ENCODE results near the gene TDRD9. TPM values are rescaled to one million over a fixed set of nuclear protein-coding genes. Genes with fewer than 3 reads are reported as not detected.

TDRD9 gene
- total RNA-seq, 1 experiment from 2014 or later: not detected

- Histone ChIP-seq H3K36me3 (ENCODE audit: control insufficient read depth, insufficient read depth, low read length) (no peaks in the 10 kb centered on the region), H3K4me3 (ENCODE audit: low read depth in 2 of 2, low read length in 2 of 2) (no peak overlapping the region), H3K9me3 (ENCODE audit: control insufficient read depth, insufficient read depth, low read depth, low read length) (no peaks in the 10 kb centered on the region), H3K27ac (ENCODE audit: low read length) (no peak overlapping the region), H3K4me1 (ENCODE audit: control insufficient read depth, insufficient read depth, low read length) (no peaks in the 10 kb centered on the region), H3K27me3 (ENCODE audit: control insufficient read depth, insufficient read depth, low read length) (no peaks in the 10 kb centered on the region; the same call in 1 of the 2 replicates)
- DNase-seq (ENCODE audit: low read depth, low spot score): no peak
- BruUV-seq (replicated peaks): no TSS peak
- ATAC-seq: no peak
- in situ Hi-C loops (cut with HindIII; ENCODE audit: low pct_unique_long_range_greater_than_20kb, low sequenced_read_pairs): no loop called here
- intact Hi-C loops (cut with micrococcal nuclease; ENCODE audit: unreplicated experiment): no loop called here
- TF ChIP-seq SIN3A (IDR thresholded peaks at IDR 0.05; ENCODE audit: borderline replicate concordance, insufficient read depth, low read depth, low read length) (no peak), POLR2AphosphoS5 (IDR thresholded peaks at IDR 0.05; ENCODE audit: low read depth, low read length) (no peak), CTCF (IDR thresholded peaks at IDR 0.05) (no peak)
- TF ChIP-seq, protein P1, sequence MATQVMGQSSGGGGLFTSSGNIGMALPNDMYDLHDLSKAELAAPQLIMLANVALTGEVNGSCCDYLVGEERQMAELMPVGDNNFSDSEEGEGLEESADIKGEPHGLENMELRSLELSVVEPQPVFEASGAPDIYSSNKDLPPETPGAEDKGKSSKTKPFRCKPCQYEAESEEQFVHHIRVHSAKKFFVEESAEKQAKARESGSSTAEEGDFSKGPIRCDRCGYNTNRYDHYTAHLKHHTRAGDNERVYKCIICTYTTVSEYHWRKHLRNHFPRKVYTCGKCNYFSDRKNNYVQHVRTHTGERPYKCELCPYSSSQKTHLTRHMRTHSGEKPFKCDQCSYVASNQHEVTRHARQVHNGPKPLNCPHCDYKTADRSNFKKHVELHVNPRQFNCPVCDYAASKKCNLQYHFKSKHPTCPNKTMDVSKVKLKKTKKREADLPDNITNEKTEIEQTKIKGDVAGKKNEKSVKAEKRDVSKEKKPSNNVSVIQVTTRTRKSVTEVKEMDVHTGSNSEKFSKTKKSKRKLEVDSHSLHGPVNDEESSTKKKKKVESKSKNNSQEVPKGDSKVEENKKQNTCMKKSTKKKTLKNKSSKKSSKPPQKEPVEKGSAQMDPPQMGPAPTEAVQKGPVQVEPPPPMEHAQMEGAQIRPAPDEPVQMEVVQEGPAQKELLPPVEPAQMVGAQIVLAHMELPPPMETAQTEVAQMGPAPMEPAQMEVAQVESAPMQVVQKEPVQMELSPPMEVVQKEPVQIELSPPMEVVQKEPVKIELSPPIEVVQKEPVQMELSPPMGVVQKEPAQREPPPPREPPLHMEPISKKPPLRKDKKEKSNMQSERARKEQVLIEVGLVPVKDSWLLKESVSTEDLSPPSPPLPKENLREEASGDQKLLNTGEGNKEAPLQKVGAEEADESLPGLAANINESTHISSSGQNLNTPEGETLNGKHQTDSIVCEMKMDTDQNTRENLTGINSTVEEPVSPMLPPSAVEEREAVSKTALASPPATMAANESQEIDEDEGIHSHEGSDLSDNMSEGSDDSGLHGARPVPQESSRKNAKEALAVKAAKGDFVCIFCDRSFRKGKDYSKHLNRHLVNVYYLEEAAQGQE (IDR thresholded peaks at IDR 0.05; ENCODE audit: insufficient read depth in 1 of 2, low read depth in 2 of 2, low read length in 1 of 2): no peak
- POLR2A ChIA-PET: no interaction called here
- CTCF ChIA-PET: no interaction called here
Measured at GRCh38 chr14:104014764-104015163, 86.5 kb downstream of the TDRD9 start.

DNA sequence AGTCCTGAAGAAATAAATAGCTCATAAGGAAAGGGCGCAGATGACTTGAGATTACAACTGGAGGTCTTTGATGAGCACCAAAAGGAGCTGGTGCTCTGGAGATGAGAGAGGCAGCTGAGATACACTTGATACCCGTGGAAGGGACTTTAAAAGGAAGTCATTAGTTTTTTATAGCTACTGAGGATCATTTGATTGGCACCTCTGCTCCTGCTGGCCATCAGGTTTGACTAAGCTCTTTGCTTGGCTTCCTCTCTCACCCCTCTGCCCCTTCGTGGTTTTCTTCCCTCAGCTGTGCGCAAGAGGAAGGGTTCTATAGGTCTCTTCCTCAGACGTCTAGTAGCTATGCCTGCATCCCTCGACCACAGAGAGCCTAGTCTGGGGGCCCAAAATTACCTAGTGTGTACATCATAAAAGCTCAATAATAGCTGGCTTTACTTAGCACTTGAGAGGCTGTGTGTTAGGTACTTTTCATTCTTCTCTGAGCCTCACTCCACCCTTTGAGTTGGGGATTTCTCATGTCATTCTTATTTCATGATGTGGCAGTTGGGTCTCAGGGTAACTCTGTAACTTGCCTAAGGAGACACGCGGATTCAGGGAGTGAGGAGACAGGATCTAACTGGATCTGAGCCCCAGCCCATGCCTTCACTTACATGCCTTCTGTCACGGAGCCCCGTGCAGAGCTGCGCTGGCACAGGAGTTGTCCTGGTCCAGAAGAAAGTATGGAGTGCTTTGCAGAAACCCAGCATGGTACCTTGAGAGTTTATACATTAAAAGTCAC lies 88.8 kb downstream of the TDRD9 start:
- ChIA-PET CTCF (no interaction called here), POLR2A (no interaction called here)
- H3K9me3 ChIP-seq (ENCODE audit: control insufficient read depth, insufficient read depth, low read depth, low read length): no peaks in the 10 kb centered on the region
- H3K27ac ChIP-seq (ENCODE audit: low read length): no peak overlapping the region
- H3K27me3 ChIP-seq (ENCODE audit: control insufficient read depth, insufficient read depth, low read length): no peaks in the 10 kb centered on the region; the same call in 1 of the 2 replicates
- no peaks in the 10 kb centered on the region for H3K4me1 ChIP-seq (ENCODE audit: control insufficient read depth, insufficient read depth, low read length)
- no TSS peak for BruUV-seq (replicated peaks)
- no peak for ATAC-seq
- DNase-seq (ENCODE audit: low read depth, low spot score): no peak
- H3K36me3 ChIP-seq (ENCODE audit: control insufficient read depth, insufficient read depth, low read length): no peaks in the 10 kb centered on the region
- in situ Hi-C loops (cut with HindIII; ENCODE audit: low pct_unique_long_range_greater_than_20kb, low sequenced_read_pairs): no loop called here
- H3K4me3 ChIP-seq (ENCODE audit: low read depth in 2 of 2, low read length in 2 of 2): no peak overlapping the region
- TF ChIP-seq, protein P1 (IDR thresholded peaks at IDR 0.05; ENCODE audit: insufficient read depth in 1 of 2, low read depth in 2 of 2, low read length in 1 of 2): no peak
- TF ChIP-seq CTCF (IDR thresholded peaks at IDR 0.05) (no peak), POLR2AphosphoS5 (IDR thresholded peaks at IDR 0.05; ENCODE audit: low read depth, low read length) (no peak), TCF7L2 (IDR thresholded peaks at IDR 0.05; ENCODE audit: low read depth, low read length) (no peak), SIN3A (IDR thresholded peaks at IDR 0.05; ENCODE audit: borderline replicate concordance, insufficient read depth, low read depth, low read length) (no peak)
- intact Hi-C loops (cut with micrococcal nuclease; ENCODE audit: unreplicated experiment): no loop called here

All from Panc1 (cell line).